H9 (cell line): Measurements from ENCODE around the gene ANKS1B. TPM values are rescaled to one million over a fixed set of nuclear protein-coding genes. Genes with fewer than 3 reads are reported as not detected.

Experiments
- DNase-seq: peaks from one replicate; pipeline ENCODE4 v3.0.0-alpha.2; 2017
- H2AFZ ChIP-seq: one replicate; pipeline ENCODE4 v1.6.1; 2013; ENCODE audit warnings: mild to moderate bottlenecking, low read length, control low read depth, moderate library complexity
- H2AK5ac ChIP-seq: 2 replicates; pipeline ENCODE4 v1.6.1; 2013; ENCODE audit warnings: low read length, control low read depth, mixed read lengths; ENCODE audit not compliant: insufficient read length
- H2BK120ac ChIP-seq: one replicate; pipeline ENCODE4 v1.6.1; 2013; ENCODE audit warnings: low read depth, mild to moderate bottlenecking, low read length, control low read depth, inconsistent platforms; ENCODE audit not compliant: poor library complexity, severe bottlenecking
- H2BK12ac ChIP-seq: 2 replicates; pipeline ENCODE4 v1.6.1; 2013; ENCODE audit warnings: low read length, control low read depth, mixed read lengths, low read depth; ENCODE audit not compliant: insufficient read length
- H2BK15ac ChIP-seq: 2 replicates; pipeline ENCODE4 v1.6.1; 2013; ENCODE audit warnings: low read depth, low read length, control low read depth
- H2BK20ac ChIP-seq: one replicate; pipeline ENCODE4 v1.6.1; 2013; ENCODE audit warnings: low read depth, mild to moderate bottlenecking, low read length, control low read depth, inconsistent platforms; ENCODE audit not compliant: poor library complexity, severe bottlenecking
- H2BK5ac ChIP-seq: 2 replicates; pipeline ENCODE4 v1.6.1; 2013; ENCODE audit warnings: low read length, control low read depth, mixed read lengths; ENCODE audit not compliant: insufficient read length
- H3K14ac ChIP-seq: 2 replicates; pipeline ENCODE4 v1.6.1; 2013; ENCODE audit warnings: low read length, control low read depth; ENCODE audit not compliant: insufficient read depth
- H3K18ac ChIP-seq: 2 replicates; pipeline ENCODE4 v1.6.1; 2013; ENCODE audit warnings: low read depth, mild to moderate bottlenecking, mixed read lengths, low read length, control low read depth; ENCODE audit not compliant: insufficient read length
- H3K23ac ChIP-seq: 2 replicates; pipeline ENCODE4 v1.6.1; 2013; ENCODE audit warnings: low read length, control low read depth, mixed read lengths, low read depth; ENCODE audit not compliant: insufficient read length
- H3K23me2 ChIP-seq: 2 replicates; pipeline ENCODE4 v1.6.1; 2013; ENCODE audit warnings: low read depth, mild to moderate bottlenecking, mixed read lengths, low read length, control low read depth; ENCODE audit not compliant: insufficient read length, poor library complexity, severe bottlenecking
- H3K27ac ChIP-seq: 2 replicates; pipeline ENCODE4 v1.5.1; 2013; ENCODE audit warnings: low read length, control low read depth, mixed read lengths, low read depth; ENCODE audit not compliant: insufficient read length
- H3K27me3 ChIP-seq: 2 replicates; pipeline ENCODE4 v1.6.1; 2013; ENCODE audit warnings: low read length, control low read depth, inconsistent platforms; ENCODE audit not compliant: insufficient read depth
- H3K4ac ChIP-seq: 2 replicates; pipeline ENCODE4 v1.6.1; 2013; ENCODE audit warnings: low read depth, mild to moderate bottlenecking, control low read depth, inconsistent platforms, low read length, moderate library complexity
- H3K4me1 ChIP-seq: 2 replicates; pipeline ENCODE4 v1.6.1; 2013; ENCODE audit warnings: low read length, control low read depth, inconsistent platforms; ENCODE audit not compliant: insufficient read depth
- H3K4me2 ChIP-seq: 2 replicates; pipeline ENCODE4 v1.6.1; 2013; ENCODE audit warnings: low read length, control low read depth, mixed read lengths; ENCODE audit not compliant: insufficient read length, insufficient read depth
- H3K56ac ChIP-seq: 2 replicates; pipeline ENCODE4 v1.6.1; 2013; ENCODE audit warnings: low read depth, mild to moderate bottlenecking, mixed read lengths, low read length, control low read depth; ENCODE audit not compliant: insufficient read length
- H3K79me1 ChIP-seq: 2 replicates; pipeline ENCODE4 v1.6.1; 2013; ENCODE audit warnings: low read depth, mild to moderate bottlenecking, moderate library complexity, low read length, control low read depth, inconsistent platforms; ENCODE audit not compliant: insufficient read depth, poor library complexity, severe bottlenecking
- H3K79me2 ChIP-seq: 2 replicates; pipeline ENCODE4 v1.6.1; 2013; ENCODE audit warnings: low read length, control low read depth, inconsistent platforms; ENCODE audit not compliant: insufficient read depth
- H3K9ac ChIP-seq: 2 replicates; pipeline ENCODE4 v1.6.1; 2013; ENCODE audit warnings: low read length, control low read depth, mixed read lengths; ENCODE audit not compliant: insufficient read length; ENCODE audit errors: extremely low read depth
- H3K9me3 ChIP-seq: one replicate; pipeline ENCODE4 v1.6.1; 2013; ENCODE audit warnings: low read depth, low read length, inconsistent platforms; ENCODE audit not compliant: control insufficient read depth
- H3T11ph ChIP-seq: one replicate; pipeline ENCODE4 v1.6.1; 2013; ENCODE audit warnings: mild to moderate bottlenecking, low read length, control low read depth, inconsistent platforms
- H4K20me1 ChIP-seq: one replicate; pipeline ENCODE4 v1.6.1; 2013; ENCODE audit not compliant: control insufficient read depth, insufficient read length, insufficient read depth
- H4K5ac ChIP-seq: 2 replicates; pipeline ENCODE4 v1.6.1; 2013; ENCODE audit warnings: low read depth, mild to moderate bottlenecking, mixed read lengths, low read length, control low read depth; ENCODE audit not compliant: insufficient read length
- H4K8ac ChIP-seq: replicated peaks from 2 replicates; pipeline ENCODE4 v1.6.1; 2013; ENCODE audit warnings: low read length, control low read depth, mixed read lengths, low read depth; ENCODE audit not compliant: insufficient read length
- H4K91ac ChIP-seq: 2 replicates; pipeline ENCODE4 v1.6.1; 2013; ENCODE audit warnings: low read depth, mild to moderate bottlenecking, moderate library complexity, mixed read lengths, low read length, control low read depth; ENCODE audit not compliant: insufficient read length
- H3K27ac Mint-ChIP-seq, 3 experiments: 2 replicates in 2 of 3; 3 replicates in 1 of 3; pipeline ENCODE4 v1.8.0; 2020 to 2021; ENCODE audit warnings: mixed read lengths in 3 of 3, mild to moderate bottlenecking in 1 of 3, moderate library complexity in 1 of 3
- H3K27me3 Mint-ChIP-seq: 2 replicates; pipeline ENCODE4 v1.8.0; 2021; ENCODE audit warnings: low read depth, mild to moderate bottlenecking, moderate library complexity, mixed read lengths
- H3K36me3 Mint-ChIP-seq, 3 experiments: 2 replicates in 2 of 3; 3 replicates in 1 of 3; pipeline ENCODE4 v1.8.0; 2020 to 2021; ENCODE audit warnings: low read depth in 3 of 3, mixed read lengths in 3 of 3; ENCODE audit not compliant: insufficient read depth in 1 of 3
- H3K4me1 Mint-ChIP-seq, 2 experiments: 2 replicates each; pipeline ENCODE4 v1.8.0; 2020; ENCODE audit warnings: mixed read lengths in 2 of 2
- H3K4me3 Mint-ChIP-seq, 2 experiments: 2 replicates in 1 of 2; 3 replicates in 1 of 2; pipeline ENCODE4 v1.8.0; 2020 to 2021; ENCODE audit warnings: mild to moderate bottlenecking in 2 of 2, mixed read lengths in 2 of 2, moderate library complexity in 1 of 2
- H3K9me3 Mint-ChIP-seq, 2 experiments: 2 replicates in 1 of 2; 3 replicates in 1 of 2; pipeline ENCODE4 v1.8.0; 2020; ENCODE audit warnings: mild to moderate bottlenecking in 2 of 2, mixed read lengths in 2 of 2, moderate library complexity in 1 of 2
- WGBS: extraction: QIAGEN DNeasy Blood & Tissue Kit; methylation state at CpG from one replicate; pipeline ENCODE4 v1.1.7; 2013; ENCODE audit warnings: missing lambda C conversion rate, low lambda C conversion rate, mixed read lengths; ENCODE audit not compliant: insufficient read length; ENCODE audit errors: extremely low coverage; 5-methylcytosine and 5-hydroxymethylcytosine counted together
- total RNA-seq: library from RNA; stranded (reverse); gene quantifications from 2 replicates; pipeline ENCODE4 v1.2.1, GENCODE V29; 2021
- TF ChIP-seq, protein P1 (sequence below): fragments of 200-600 bp; sonication (generic); conservative IDR thresholded peaks from 3 replicates; pipeline ENCODE4 v1.8.0; 2021; ENCODE audit warnings: antibody characterized with exemption, mild to moderate bottlenecking

The ANKS1B gene
- total RNA-seq, 1 experiment from 2014 or later: 4.1 TPM

DNA sequence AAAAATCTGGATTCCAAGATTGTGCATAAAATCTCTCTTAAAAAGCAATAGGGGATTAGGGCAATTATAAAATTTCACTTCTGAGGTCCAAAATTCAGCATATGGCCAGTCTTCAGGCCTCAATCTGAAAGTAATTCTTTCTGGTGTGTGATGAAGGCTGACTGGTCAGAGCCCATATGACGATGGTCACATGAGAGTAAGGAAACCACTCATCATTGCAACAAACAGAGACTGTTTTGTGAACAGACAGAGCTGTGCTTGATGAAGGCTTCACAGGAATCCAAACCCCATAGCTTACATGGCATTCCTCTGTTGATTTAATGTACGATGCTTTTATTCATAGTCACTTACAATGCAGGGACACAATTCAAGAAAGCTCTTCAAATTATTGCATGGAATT is 1101.5 kb downstream of the ANKS1B start:
- Histone ChIP-seq H3K4me2 (no peak overlapping the region), H3K9ac (no peak overlapping the region), H3K79me1 (no peaks in the 10 kb centered on the region), H3K4me1 (no peaks in the 10 kb centered on the region; the same call in 1 of the 2 replicates), H3K23me2 (no peaks in the 10 kb centered on the region), H4K5ac (no peak overlapping the region), H3K27me3 (no peaks in the 10 kb centered on the region), H4K20me1 (no peaks in the 10 kb centered on the region), H3K18ac (no peak overlapping the region), H3K4ac (no peak overlapping the region), H2BK20ac (no peak overlapping the region), H3K56ac (no peak overlapping the region), H3T11ph (no peak overlapping the region), H2BK120ac (no peak overlapping the region), H3K14ac (no peak overlapping the region), H3K23ac (no peak overlapping the region), H2BK15ac (no peak overlapping the region), H3K79me2 (no peaks in the 10 kb centered on the region), H3K9me3 (no peaks in the 10 kb centered on the region), H2AFZ (no peak overlapping the region), H4K8ac (no peak overlapping the region), H2BK12ac (no peak overlapping the region), H4K91ac (no peak overlapping the region), H3K27ac (no peak overlapping the region), H2BK5ac (no peak overlapping the region), H2AK5ac (no peak overlapping the region)
- Mint-ChIP-seq H3K36me3 (no peaks in the 10 kb centered on the region), H3K27ac (no peak overlapping the region), H3K4me3 (no peak overlapping the region), H3K9me3 (no peaks in the 10 kb centered on the region), H3K27me3 (peaks cover 1% of the 10 kb centered on the region; the same call in 1 of the 2 replicates), H3K4me1 (peaks cover 7 to 10% of the 10 kb centered on the region in 2 experiments)
- no peak for DNase-seq
- TF ChIP-seq, protein P1, sequence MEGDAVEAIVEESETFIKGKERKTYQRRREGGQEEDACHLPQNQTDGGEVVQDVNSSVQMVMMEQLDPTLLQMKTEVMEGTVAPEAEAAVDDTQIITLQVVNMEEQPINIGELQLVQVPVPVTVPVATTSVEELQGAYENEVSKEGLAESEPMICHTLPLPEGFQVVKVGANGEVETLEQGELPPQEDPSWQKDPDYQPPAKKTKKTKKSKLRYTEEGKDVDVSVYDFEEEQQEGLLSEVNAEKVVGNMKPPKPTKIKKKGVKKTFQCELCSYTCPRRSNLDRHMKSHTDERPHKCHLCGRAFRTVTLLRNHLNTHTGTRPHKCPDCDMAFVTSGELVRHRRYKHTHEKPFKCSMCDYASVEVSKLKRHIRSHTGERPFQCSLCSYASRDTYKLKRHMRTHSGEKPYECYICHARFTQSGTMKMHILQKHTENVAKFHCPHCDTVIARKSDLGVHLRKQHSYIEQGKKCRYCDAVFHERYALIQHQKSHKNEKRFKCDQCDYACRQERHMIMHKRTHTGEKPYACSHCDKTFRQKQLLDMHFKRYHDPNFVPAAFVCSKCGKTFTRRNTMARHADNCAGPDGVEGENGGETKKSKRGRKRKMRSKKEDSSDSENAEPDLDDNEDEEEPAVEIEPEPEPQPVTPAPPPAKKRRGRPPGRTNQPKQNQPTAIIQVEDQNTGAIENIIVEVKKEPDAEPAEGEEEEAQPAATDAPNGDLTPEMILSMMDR: no peak
- WGBS: no CpG with 5 or more reads among the region's 2 CpGs
